H1 (cell line): ENCODE results near the gene ASTN2. TPM values are rescaled to one million over a fixed set of nuclear protein-coding genes. Genes with fewer than 3 reads are reported as not detected.

Experiments used
- CTBP2 ChIP-seq: IDR thresholded peaks from 2 replicates; pipeline ENCODE4 v1.7.0; 2011; ENCODE audit warnings: borderline replicate concordance, mild to moderate bottlenecking, moderate library complexity, mixed read lengths, low read length; ENCODE audit not compliant: insufficient read depth, insufficient read length
- EGR1 ChIP-seq: IDR thresholded peaks from 2 replicates; pipeline ENCODE4 v1.6.1; 2011; ENCODE audit warnings: low read depth, low read length, borderline replicate concordance
- polyA plus RNA-seq, 7 experiments: library from polyadenylated mRNA; depleted of rRNA in 3 of 7; stranded (reverse) in 5 of 7; unstranded in 2 of 7; fragments of >200 nt in 5 of 7; fragments of 200-250 nt in 2 of 7; gene quantifications; 1 replicate in 5 of 7; 2 replicates in 1 of 7; 4 replicates in 1 of 7; pipeline versions ENCODE4 v1.2.1 to v1.2.3, GENCODE V29; 2011 to 2013; ENCODE audit warnings: missing spikeins in 2 of 7, mixed read lengths in 2 of 7
- total RNA-seq: library from RNA; stranded (reverse); fragmentation: NEBNext Ultra II Directional; extraction: Animal tissue kit (Norgen Biotek cat#: 25700); gene quantifications from 2 replicates; pipeline ENCODE4 v1.2.1, GENCODE V29; 2021

Gene ASTN2
- total and polyA plus RNA-seq, 2 of the 8 experiments (the other 6 are each of a cell fraction or from before 2014, with no cell fraction given) = 8.2 to 13.7 TPM

GRCh38 chr9:116688806-116689485 is 725.9 kb downstream of the ASTN2 start (continued):
- TF ChIP-seq CTBP2 (no peak), EGR1 (no peak)
